H54 (cell line): ENCODE results near the gene ZFP28.

Experiments used
- DNase-seq: peaks from one replicate; pipeline ENCODE4 v3.0.0; 2011; ENCODE audit warnings: low spot score, mixed read lengths; ENCODE audit not compliant: insufficient read length
- FAIRE-seq: peaks from 3 replicates; lab custom pipeline; 2011; peaks lifted over from hg19 to GRCh38; lab: Jason Lieb, UNC
- POLR2A ChIP-seq: IDR thresholded peaks from 2 replicates; pipeline ENCODE4 v1.6.1; 2011; ENCODE audit warnings: low read depth, mild to moderate bottlenecking, low read length

Gene ZFP28

GRCh38 chr19:56538761-56539263, at the start of gene ZFP28:
ZFP28 (plus strand) TSS chr19:56538948; CDS start chr19:56539019, 71 bp downstream.
- FAIRE-seq = no peak
- TF ChIP-seq POLR2A = peak; percentile 36; the same call in 1 of the 2 replicates
- DNase-seq = peak; percentile 89

GRCh38 chr19:56491399-56491798, 47.3 kb upstream of the ZFP28 start:
- TF ChIP-seq POLR2A = no peak
- no peak for DNase-seq
- FAIRE-seq = no peak

- no peak for TF ChIP-seq POLR2A
- DNase-seq = peak; percentile 29
- FAIRE-seq = no peak
Measured at GRCh38 chr19:56504581-56504980, 34.2 kb upstream of the ZFP28 start.

DNA sequence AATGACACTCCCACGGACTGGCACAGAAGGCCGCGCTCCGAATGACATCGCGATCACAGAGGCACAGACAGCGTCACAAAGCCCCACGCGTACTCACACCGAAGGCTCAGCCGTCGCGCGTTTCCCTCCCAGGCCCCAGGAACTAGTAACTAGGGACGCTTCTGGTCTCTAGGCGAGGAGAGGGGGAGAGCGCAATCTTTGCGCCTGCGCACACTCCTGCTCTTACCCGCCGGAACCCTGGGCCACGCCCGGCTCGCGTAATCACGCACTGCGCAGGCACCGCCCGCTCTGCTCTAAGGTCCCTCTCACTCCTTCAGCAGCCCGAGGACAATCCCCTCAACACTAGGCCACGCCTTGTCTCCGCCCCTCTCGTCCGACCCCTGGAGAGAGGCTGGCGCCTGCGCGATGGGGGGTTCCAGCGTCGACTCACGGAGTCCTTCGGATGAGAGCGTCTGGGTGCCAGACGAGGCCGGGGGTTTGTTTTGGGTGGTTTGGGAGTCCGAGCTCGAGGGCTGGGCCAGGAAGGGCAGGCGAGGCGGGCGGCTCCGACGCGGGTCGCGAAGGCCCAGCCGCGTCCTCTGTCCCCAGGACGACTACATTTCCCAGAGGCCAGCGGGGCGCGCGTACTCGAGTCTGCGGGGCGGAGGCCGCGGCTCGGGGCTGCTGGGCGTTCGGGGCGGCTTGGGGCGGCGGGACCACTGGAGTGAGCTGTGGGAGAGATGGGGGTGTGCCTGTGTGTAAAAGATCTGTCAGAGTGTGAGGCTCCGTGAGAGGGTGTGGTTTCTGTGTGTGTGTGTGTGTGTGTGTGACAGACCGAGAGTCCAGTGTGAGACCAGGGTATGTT, 31.1 kb upstream of the ZFP28 start, which contains the start of gene ZNF471:
TSS of gene ZNF471 (plus strand) at position 410 of the 844 bp plus-strand sequence. CDS start 3,717 bp downstream, outside the sequence.
- TF ChIP-seq POLR2A = peak; percentile 38
- DNase-seq (peak; percentile 100), FAIRE-seq (peak; percentile 62)

- FAIRE-seq (no peak), DNase-seq (no peak)
- TF ChIP-seq POLR2A = no peak; the same call in 1 of the 2 replicates
Measured at GRCh38 chr19:56508290-56508778, 30.4 kb upstream of the ZFP28 start.

GRCh38 chr19:56525214-56525860, 13.4 kb upstream of the ZFP28 start:
- FAIRE-seq = no peak
- DNase-seq = no peak
- TF ChIP-seq POLR2A = no peak

DNA sequence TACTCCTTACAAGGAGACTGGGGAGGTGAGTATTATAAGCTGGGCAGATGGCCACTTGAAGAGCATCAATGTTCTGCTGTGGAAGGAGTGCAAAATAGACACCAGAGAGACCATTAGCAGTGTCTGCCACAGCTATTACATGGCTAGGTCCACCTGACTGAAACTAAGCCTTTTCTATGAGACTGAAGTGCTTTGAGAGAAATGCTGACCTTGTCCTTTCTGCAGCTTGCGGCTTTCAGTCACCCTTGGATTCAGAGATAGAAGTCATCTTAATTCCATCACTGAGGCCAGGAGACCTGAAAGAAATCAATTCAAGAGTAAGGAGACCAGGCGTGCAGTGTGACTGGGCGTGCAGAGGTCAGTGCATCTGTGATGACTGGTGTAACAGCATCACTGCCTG, 1.3 kb upstream of the ZFP28 start:
- no peak for DNase-seq
- TF ChIP-seq POLR2A = no peak
- FAIRE-seq = no peak

DNA sequence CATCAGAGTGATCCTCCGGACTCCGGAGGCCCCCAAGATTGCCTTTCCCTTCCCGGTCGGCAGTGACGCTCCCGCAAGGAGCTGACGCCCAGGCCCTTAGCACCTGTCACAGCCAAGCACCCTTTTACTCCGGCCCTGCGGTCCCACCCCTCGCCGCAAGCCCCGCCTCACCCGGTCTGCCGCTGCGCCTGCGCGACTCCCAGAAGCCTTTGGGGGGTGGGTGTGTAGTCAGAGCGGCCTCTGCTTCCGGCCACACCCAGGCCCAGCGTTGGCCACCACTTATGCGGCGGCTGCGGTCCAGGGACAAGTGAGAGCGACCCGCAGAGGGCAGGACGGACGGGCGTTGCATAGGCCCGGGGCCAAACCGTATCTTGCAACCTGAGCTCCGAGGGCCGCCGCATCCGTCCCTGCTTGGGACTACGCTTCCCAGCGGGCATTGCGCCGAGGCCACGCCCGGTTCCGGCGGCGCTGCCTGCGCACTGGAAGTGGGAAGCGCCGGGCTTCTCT, 441 bp upstream of the ZFP28 start:
- TF ChIP-seq POLR2A = peak; percentile 34; the same call in 1 of the 2 replicates
- FAIRE-seq (no peak), DNase-seq (peak; percentile 98)

GRCh38 chr19:56543776-56544175, 5.0 kb downstream of the ZFP28 start:
- FAIRE-seq = no peak
- TF ChIP-seq POLR2A = no peak
- DNase-seq = no peak

DNA sequence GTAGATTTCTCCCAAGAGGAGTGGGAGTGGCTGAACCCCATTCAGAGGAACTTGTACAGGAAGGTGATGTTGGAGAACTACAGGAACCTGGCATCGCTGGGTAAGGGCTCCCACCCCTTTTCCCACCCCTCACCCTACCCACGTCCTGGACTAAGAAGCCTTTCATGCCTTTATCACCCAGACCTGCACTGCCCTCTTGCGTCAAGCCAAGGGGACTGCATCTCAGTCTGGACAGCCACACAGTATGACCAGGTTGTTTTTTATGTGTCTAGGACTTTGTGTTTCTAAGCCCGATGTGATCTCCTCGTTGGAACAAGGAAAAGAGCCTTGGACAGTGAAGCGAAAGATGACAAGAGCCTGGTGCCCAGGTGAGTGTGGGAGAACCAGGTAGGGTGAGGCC, 8.8 kb downstream of the ZFP28 start:
- FAIRE-seq (no peak), DNase-seq (no peak)
- no peak for TF ChIP-seq POLR2A

DNA sequence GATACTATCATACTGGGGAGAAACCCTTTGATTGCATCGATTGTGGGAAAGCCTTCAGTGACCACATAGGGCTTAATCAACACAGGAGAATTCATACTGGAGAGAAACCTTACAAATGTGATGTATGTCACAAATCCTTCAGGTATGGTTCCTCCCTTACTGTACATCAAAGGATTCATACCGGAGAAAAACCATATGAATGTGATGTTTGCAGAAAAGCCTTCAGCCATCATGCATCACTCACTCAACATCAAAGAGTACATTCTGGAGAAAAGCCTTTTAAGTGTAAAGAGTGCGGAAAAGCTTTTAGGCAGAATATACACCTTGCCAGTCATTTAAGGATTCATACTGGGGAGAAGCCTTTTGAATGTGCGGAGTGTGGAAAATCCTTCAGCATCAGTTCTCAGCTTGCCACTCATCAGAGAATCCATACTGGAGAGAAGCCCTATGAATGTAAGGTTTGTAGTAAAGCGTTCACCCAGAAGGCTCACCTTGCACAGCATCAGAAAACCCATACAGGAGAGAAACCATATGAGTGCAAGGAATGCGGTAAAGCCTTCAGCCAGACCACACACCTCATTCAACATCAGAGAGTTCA, 15.6 kb downstream of the ZFP28 start:
- TF ChIP-seq POLR2A = no peak
- no peak for FAIRE-seq

GRCh38 chr19:56562766-56563165, 24.0 kb downstream of the ZFP28 start:
- DNase-seq (no peak), FAIRE-seq (no peak)
- no peak for TF ChIP-seq POLR2A

More for the DNA sequence above, 15.6 kb downstream of the ZFP28 start:
- DNase-seq = no peak

DNA sequence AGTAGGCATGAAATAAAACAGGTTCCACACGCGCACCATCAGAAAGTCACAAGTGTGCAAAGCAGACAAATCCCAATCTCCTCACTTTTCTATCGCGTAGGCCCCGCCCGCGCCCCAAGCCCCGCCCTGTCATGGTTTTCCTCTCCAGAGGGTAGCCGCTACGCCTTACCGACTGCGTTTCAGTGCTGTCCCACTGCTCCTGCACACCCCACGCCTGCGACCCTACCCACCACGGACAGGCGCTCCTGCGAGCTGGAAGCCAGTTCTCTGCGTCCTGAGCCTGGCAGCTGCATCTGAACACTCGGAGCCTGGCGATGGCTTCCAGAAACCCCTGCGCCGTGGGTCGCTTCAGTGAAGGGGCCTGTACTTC, 28.1 kb downstream of the ZFP28 start:
- TF ChIP-seq POLR2A = no peak
- FAIRE-seq = no peak
- DNase-seq = no peak
